OCI-M2 (cell line): ENCODE measurements around the gene RBM5.

Source experiments
- DNase-seq: peaks from one replicate; lab custom pipeline; 2025; ENCODE audit not compliant: unreplicated experiment; lab: John Stamatoyannopoulos, UW

The RBM5 gene

GRCh38 chr3:50158530-50159146, 69.9 kb downstream of the RBM5 start:
- DNase-seq: no peak

- no peak for DNase-seq
Measured at GRCh38 chr3:50160561-50160983, 71.9 kb downstream of the RBM5 start.

- no peak for DNase-seq
Measured at GRCh38 chr3:50161320-50161719, 72.6 kb downstream of the RBM5 start.

- DNase-seq: no peak
Measured at GRCh38 chr3:50162034-50162883, 73.5 kb downstream of the RBM5 start.

GRCh38 chr3:50163572-50164455, 75.1 kb downstream of the RBM5 start:
- no peak for DNase-seq

GRCh38 chr3:50164481-50164880, 75.8 kb downstream of the RBM5 start:
- DNase-seq: no peak

- DNase-seq: no peak
Measured at GRCh38 chr3:50164984-50165909, 76.5 kb downstream of the RBM5 start.

- DNase-seq: no peak
Measured at GRCh38 chr3:50165910-50166538, 77.3 kb downstream of the RBM5 start.

GRCh38 chr3:50166620-50167019, 77.9 kb downstream of the RBM5 start:
- DNase-seq: no peak

GRCh38 chr3:50167069-50167840, 78.5 kb downstream of the RBM5 start:
- DNase-seq: no peak

GRCh38 chr3:50167841-50168209, 79.1 kb downstream of the RBM5 start:
- no peak for DNase-seq

- no peak for DNase-seq
Measured at GRCh38 chr3:50168388-50168787, 79.7 kb downstream of the RBM5 start.
